SKM-1 treated with dmso at 0.1 percent for 144 hours (cell line): ENCODE results near the gene CLDND2.
"Not testable (repeated sequence)": the region's sequence is repeated elsewhere in the genome, so short reads cannot be mapped to it uniquely, and the experiment has no call there.

ENCODE experiments used
- DNase-seq: peaks from one replicate; lab custom pipeline; 2025; ENCODE audit not compliant: unreplicated experiment; lab: John Stamatoyannopoulos, UW

The CLDND2 gene

GRCh38 chr19:51368366-51369282 is at the start of gene CLDND2:
CLDND2 (minus strand) TSS chr19:51369003; CDS start chr19:51368577, 426 bp downstream.
- DNase-seq: peak; percentile 25

- DNase-seq: peak; percentile 34
Measured at GRCh38 chr19:51417810-51418157, 49.0 kb upstream of the CLDND2 start.

GRCh38 chr19:51417107-51417809 is 48.5 kb upstream of the CLDND2 start, which contains the start of gene SIGLEC10:
SIGLEC10 (minus strand) TSS chr19:51417642; CDS start chr19:51417581, 61 bp downstream.
- peak; percentile 63 for DNase-seq

- DNase-seq: not testable (repeated sequence)
Measured at GRCh38 chr19:51416422-51416821, 47.6 kb upstream of the CLDND2 start.

GRCh38 chr19:51415187-51415586 is 46.4 kb upstream of the CLDND2 start:
- DNase-seq: no peak

- DNase-seq: no peak
Measured at GRCh38 chr19:51410950-51411748, 42.3 kb upstream of the CLDND2 start.

GRCh38 chr19:51407511-51408131 is 38.8 kb upstream of the CLDND2 start:
- DNase-seq: peak; percentile 68

GRCh38 chr19:51402117-51402516 is 33.3 kb upstream of the CLDND2 start:
- DNase-seq: no peak

GRCh38 chr19:51399936-51400335 is 31.1 kb upstream of the CLDND2 start:
- not testable (repeated sequence) for DNase-seq

GRCh38 chr19:51399231-51399630 is 30.4 kb upstream of the CLDND2 start:
- no peak for DNase-seq

GRCh38 chr19:51398096-51398704 is 29.4 kb upstream of the CLDND2 start:
- DNase-seq: peak; percentile 33

GRCh38 chr19:51397453-51397852 is 28.6 kb upstream of the CLDND2 start:
- not testable (repeated sequence) for DNase-seq

GRCh38 chr19:51396175-51396574 is 27.4 kb upstream of the CLDND2 start:
- no peak for DNase-seq

GRCh38 chr19:51394050-51394836 is 25.4 kb upstream of the CLDND2 start:
- DNase-seq: peak; percentile 85

GRCh38 chr19:51392701-51393100 is 23.9 kb upstream of the CLDND2 start:
- DNase-seq: no peak

- no peak for DNase-seq
Measured at GRCh38 chr19:51391073-51391611, 22.3 kb upstream of the CLDND2 start.

- DNase-seq: no peak
Measured at GRCh38 chr19:51389143-51389542, 20.3 kb upstream of the CLDND2 start.

- no peak for DNase-seq
Measured at GRCh38 chr19:51387924-51388389, 19.2 kb upstream of the CLDND2 start, which contains the start of gene LIM2. LIM2 (minus strand) TSS chr19:51387974; CDS start chr19:51387443, 531 bp downstream.
